LNCAP (cell line): ENCODE data around the gene TTLL11.

ENCODE experiments used
- TF ChIP-seq, protein P1 (sequence below): fragments of 450-650 bp; IDR thresholded peaks from 2 replicates; pipeline ENCODE4 v1.5.1; 2017; ENCODE audit warnings: mild to moderate bottlenecking

Gene TTLL11

DNA sequence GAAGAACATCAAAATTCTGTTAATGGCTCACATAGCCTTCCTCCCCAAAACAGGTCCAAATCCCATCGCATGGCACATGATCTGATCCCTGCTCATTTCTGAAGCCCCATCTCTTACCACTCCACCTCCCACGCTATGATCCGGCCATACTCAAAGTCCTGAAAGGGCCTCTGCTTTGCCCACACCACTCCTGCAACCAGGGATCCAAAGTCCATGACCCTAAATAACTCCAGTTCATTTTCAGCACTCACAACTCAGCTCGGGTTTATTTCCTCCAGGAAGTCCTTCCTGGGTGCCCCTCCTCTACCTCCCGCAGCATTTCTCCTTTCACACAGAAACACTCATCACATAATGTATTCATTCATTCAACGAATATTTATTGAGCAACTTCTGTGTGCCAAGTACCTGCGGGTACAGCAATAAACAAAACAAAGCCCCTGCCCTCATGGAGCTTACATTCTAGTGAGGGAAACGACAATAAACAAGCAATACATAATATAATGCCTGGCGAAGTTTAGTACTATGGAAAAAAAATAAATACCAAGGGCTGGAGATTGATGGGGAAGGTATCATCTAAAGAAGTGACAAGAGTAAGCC, 2.7 kb downstream of the TTLL11 start:
- TF ChIP-seq, protein P1, sequence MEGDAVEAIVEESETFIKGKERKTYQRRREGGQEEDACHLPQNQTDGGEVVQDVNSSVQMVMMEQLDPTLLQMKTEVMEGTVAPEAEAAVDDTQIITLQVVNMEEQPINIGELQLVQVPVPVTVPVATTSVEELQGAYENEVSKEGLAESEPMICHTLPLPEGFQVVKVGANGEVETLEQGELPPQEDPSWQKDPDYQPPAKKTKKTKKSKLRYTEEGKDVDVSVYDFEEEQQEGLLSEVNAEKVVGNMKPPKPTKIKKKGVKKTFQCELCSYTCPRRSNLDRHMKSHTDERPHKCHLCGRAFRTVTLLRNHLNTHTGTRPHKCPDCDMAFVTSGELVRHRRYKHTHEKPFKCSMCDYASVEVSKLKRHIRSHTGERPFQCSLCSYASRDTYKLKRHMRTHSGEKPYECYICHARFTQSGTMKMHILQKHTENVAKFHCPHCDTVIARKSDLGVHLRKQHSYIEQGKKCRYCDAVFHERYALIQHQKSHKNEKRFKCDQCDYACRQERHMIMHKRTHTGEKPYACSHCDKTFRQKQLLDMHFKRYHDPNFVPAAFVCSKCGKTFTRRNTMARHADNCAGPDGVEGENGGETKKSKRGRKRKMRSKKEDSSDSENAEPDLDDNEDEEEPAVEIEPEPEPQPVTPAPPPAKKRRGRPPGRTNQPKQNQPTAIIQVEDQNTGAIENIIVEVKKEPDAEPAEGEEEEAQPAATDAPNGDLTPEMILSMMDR = no peak

- TF ChIP-seq, protein P1 = no peak
Observed at GRCh38 chr9:122088880-122089706, 4.0 kb downstream of the TTLL11 start.

DNA sequence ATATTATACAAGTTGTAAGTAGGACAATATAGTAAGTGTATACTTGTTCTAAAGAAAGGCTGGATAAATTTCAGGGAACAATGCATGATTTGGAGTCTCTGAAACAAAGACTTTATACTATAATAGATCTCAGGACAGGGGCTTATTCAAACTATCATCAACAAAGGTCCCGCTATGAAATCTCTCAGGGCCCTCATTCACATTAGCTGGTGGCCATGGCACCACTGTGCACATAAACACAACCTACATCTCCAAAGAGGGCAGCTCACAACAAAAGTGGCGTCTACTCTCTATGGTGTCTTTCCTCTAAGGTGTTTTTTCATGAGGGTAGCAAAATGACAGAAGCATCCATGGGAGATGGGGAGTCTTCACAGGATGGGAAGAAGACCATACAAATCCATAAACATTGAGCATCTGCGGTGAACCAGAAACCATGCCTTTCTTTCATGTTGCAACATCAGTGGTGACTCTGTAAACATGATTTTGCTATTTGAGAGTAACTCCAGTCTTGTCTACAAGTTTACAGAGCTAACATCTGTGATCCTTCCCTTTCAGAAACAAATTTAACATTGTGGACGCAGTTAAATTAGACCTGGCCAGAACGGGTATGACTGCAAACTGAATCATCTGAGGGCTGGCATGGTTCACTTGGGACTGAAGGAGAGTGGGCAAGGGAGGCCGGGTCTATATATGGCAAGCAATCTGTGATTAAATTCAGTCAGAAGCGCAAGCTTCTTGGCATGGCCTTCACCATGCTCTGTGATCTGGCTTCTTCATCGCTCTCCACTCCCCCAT, 5.5 kb downstream of the TTLL11 start:
- TF ChIP-seq, protein P1 = no peak

DNA sequence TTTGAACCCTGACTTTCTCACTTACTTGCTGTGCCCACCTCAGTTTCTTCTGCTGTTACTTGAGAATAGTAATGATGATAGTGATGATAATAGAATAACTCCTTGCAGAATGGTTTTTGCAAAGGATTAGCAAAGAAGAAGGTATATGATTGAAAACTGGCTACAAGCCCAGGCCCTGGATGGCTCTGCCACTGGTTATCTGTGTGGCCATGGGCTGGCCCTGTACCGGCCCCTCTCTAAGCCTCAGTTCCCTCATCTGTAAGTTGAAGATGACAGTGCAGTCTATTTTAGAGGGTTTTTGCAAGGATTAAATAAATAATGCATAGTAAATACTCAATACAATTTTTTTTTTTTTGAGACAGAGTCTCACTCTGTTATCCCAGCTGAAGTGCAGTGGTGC, 6.2 kb downstream of the TTLL11 start:
- TF ChIP-seq, protein P1 = no peak

DNA sequence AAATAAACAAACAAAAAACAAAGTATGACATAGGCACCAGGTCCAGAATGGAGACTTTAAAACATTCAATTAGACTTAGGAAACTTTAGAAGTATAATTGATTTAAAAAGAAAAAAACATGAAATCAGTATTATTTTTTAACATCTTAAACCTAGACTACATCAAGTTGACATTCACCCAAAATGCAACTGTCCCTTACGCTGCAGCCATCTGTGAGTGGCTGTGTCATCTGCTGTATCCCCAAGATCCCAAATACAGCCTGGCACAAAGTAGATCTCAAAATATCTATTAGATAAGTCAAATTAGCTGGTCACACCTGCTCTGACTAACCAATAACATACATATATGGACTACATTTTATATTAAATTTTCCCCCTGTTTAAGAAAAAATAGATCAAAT, 7.8 kb downstream of the TTLL11 start:
- TF ChIP-seq, protein P1 = no peak

DNA sequence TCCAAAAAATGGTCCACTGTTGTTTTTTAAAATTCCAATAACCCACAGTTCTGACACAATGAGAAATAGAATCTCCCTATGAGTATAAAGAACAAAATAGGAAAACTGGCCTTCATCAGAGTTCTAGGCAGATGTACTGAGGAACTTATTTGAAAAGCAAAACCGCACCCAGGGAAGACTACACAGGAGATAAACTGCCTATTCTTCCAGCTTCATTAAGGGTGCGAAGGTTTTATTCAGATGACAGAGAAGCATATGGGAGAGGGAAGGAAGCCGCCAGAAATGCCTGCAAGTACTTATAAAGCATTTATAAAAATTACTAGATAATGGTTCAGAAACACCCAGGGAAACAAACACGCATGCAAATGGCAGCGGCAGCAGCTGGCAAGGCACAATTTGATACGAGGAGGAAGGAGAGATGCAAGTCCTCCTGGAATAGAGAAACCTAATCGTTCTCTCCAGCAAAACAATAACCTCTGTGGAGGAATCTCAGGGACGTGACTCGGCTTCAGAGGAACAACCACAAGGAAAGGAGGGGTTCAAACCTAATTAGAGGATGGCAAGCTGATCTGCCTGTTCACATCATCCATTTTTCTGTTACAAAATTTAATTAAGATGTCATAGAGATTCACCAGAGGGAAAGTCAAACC, 9.0 kb downstream of the TTLL11 start:
- TF ChIP-seq, protein P1 = no peak

DNA sequence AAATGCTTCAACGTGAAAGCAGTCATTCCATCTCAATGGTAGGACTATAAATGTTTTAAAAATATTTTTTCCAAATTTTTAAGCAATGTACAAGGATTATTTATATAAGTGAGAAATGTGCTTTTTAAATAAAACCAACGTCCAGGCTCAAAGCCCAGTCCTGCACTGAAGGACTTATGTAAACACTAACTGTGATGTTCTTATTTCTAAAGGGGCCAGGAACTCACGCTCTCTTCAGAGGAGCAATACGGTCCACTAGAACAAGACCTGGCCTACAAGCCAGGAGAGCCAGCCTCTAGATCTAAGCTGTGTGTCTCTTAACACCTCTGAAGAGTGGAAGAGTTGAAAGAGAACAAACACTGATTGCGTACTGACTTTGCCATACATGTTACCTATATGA, 12.1 kb downstream of the TTLL11 start:
- TF ChIP-seq, protein P1 = no peak
